Pancreas (tissue), 10 donors: ENCODE results near the gene NWD2. TPM values are rescaled to one million over a fixed set of nuclear protein-coding genes. Genes with fewer than 3 reads are reported as not detected.
A peak's percentile ranks its signal among the peaks of the same experiment; 100 is the strongest.

ENCODE experiments used
- ATAC-seq, 4 donors: fragments of 200-7000 bp; cut with Tn5 transposase; one replicate each; pipeline versions ENCODE4 v1.8.0 to v1.9.1; 2020; ENCODE audit warnings: mild to moderate bottlenecking in 4 of 4, moderate library complexity in 4 of 4
- DNase-seq, 6 donors: peaks; one replicate each; pipeline ENCODE4 v3.0.0-alpha.2; 2020
- FAIRE-seq: peaks from 2 replicates; lab custom pipeline; 2012; peaks lifted over from hg19 to GRCh38; lab: Jason Lieb, UNC
- H3K27ac ChIP-seq, 4 donors: fragments of 200-600 bp; sonication (generic); 1 replicate in 3 of 4; 2 replicates in 1 of 4; pipeline versions ENCODE4 v1.5.0 to v1.8.0; 2020
- H3K27me3 ChIP-seq, 4 donors: fragments of 200-600 bp; one replicate each; pipeline ENCODE4 v1.8.0; 2021
- H3K36me3 ChIP-seq, 3 donors: fragments of 200-600 bp; sonication (generic) in 1 of 3; one replicate each; pipeline versions ENCODE4 v1.5.0 to v1.8.0; 2020 to 2021
- H3K4me1 ChIP-seq, 3 donors: fragments of 200-600 bp; one replicate each; pipeline ENCODE4 v1.8.0; 2021
- H3K4me3 ChIP-seq, 4 donors: fragments of 200-600 bp; sonication (generic) in 2 of 4; one replicate each; pipeline versions ENCODE4 v1.5.0 to v1.8.0; 2020 to 2021
- H3K9me3 ChIP-seq, 4 donors: fragments of 200-600 bp; one replicate each; pipeline ENCODE4 v1.8.0; 2021
- WGBS, 2 donors: extraction: QIAGEN DNeasy Blood & Tissue Kit; methylation state at CpG; one replicate each; pipeline ENCODE4 v1.1.7; 2013; 5-methylcytosine and 5-hydroxymethylcytosine counted together
- intact Hi-C, 3 donors: fragments of 100-400 bp; cut with DNase I; formaldehyde crosslinking; loops; one replicate each; pipeline versions ENCODE4 v1.11.1 to v1.14.2; 2022
- polyA plus RNA-seq, 2 donors: library from polyadenylated mRNA; stranded (reverse); fragments of 200-250 nt; gene quantifications; one replicate each; pipeline ENCODE4 v1.2.3, GENCODE V29; 2013
- total RNA-seq, 6 donors: library from RNA; stranded (reverse); fragmentation: NEBNext Ultra II Directional in 4 of 6; extraction: Animal tissue kit (Norgen Biotek cat#: 25700) in 4 of 6; gene quantifications; one replicate each; pipeline versions ENCODE4 v1.2.1 to v1.2.4, GENCODE V29; 2021 to 2023
- TF ChIP-seq, protein P1 (sequence below), 4 donors: fragments of 200-600 bp; sonication (generic) in 3 of 4; IDR thresholded peaks; one replicate each; pipeline versions ENCODE4 v1.5.0 to v1.8.0; 2021; ENCODE audit warnings: antibody characterized with exemption in 4 of 4
- donor health status: healthy with polysubstance abuse.
- donor health status: DM: no; HTN: no; CAD: no; lungs with moderate emphysema.
- donor health status: DM: no; HTN: no; CAD: no.
- donor health status: control.
- donor health status: control.
- donor health status: Bipolar disorder and iron deficiency.
- donor health status: DM: yes; HTN: yes; CAD: no.
- donor health status: DM: no; HTN: no; CAD: no.
- donor health status: DM: no; HTN: no; CAD: no.
- donor health status: DM: yes; HTN: yes; CAD: no.

The NWD2 gene
- total and polyA plus RNA-seq, 8 donors: under 0.01 to 0.22 (median 0.09) TPM; not detected in 1

- FAIRE-seq (no peak), ATAC-seq (peak in 3 of 4 donors; percentile 13 to 20 (median 14)), DNase-seq (peak in 3 of 6 donors; percentile 31 to 58 (median 39))
- WGBS, 2 donors: 38 to 47% methylated on average over 1 of the region's 1 CpG
- Histone ChIP-seq H3K27me3 (no peaks in the 10 kb centered on the region), H3K9me3 (no peaks in the 10 kb centered on the region), H3K4me3 (no peak overlapping the region), H3K27ac (peak overlapping the region in 2 of 4 donors; percentile 31 to 39), H3K4me1 (peaks cover 7 to 11% (median 7%) of the 10 kb centered on the region in 3 donors), H3K36me3 (no peaks in the 10 kb centered on the region)
- TF ChIP-seq, protein P1, sequence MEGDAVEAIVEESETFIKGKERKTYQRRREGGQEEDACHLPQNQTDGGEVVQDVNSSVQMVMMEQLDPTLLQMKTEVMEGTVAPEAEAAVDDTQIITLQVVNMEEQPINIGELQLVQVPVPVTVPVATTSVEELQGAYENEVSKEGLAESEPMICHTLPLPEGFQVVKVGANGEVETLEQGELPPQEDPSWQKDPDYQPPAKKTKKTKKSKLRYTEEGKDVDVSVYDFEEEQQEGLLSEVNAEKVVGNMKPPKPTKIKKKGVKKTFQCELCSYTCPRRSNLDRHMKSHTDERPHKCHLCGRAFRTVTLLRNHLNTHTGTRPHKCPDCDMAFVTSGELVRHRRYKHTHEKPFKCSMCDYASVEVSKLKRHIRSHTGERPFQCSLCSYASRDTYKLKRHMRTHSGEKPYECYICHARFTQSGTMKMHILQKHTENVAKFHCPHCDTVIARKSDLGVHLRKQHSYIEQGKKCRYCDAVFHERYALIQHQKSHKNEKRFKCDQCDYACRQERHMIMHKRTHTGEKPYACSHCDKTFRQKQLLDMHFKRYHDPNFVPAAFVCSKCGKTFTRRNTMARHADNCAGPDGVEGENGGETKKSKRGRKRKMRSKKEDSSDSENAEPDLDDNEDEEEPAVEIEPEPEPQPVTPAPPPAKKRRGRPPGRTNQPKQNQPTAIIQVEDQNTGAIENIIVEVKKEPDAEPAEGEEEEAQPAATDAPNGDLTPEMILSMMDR (IDR thresholded peaks at IDR 0.05): no peak
- intact Hi-C loops: loop anchor here in 2 of 3 donors (10.0 kb wide), 3 partner anchors 64 to 344 kb away; no protein-coding TSS in a partner anchor
Observed at GRCh38 chr4:37450911-37451310, 206.4 kb downstream of the NWD2 start.

DNA sequence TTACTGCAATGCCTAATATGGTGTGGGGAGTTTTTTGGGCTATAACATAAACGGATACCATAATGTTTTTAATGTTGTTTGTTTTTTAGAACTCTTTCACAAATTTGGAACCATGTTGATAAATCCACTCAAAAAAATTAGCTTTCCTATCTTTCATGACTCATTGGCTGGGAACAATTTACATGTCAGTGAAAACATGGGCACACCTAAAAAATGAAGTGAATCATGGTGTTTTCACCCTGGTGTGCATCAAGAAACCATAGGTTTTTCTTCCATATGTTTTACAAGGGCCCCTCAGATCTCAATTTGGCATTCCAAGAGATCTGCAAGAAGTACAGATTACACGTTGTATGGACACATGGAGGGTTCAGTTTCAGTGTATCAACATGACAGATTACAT is 207.1 kb downstream of the NWD2 start:
- no peaks in the 10 kb centered on the region for H3K9me3 ChIP-seq
- WGBS, 2 donors: 68 to 69% methylated on average over 2 of the region's 2 CpGs
- H3K27ac ChIP-seq: peak overlapping the region in 1 of 4 donors; percentile 39
- FAIRE-seq (no peak), DNase-seq (no peak), ATAC-seq (no peak)
- no peaks in the 10 kb centered on the region for H3K27me3 ChIP-seq
- TF ChIP-seq, protein P1 (IDR thresholded peaks at IDR 0.05): no peak
- peaks cover 7 to 14% (median 7%) of the 10 kb centered on the region in 3 donors for H3K4me1 ChIP-seq
- H3K4me3 ChIP-seq: no peak overlapping the region
- H3K36me3 ChIP-seq: no peaks in the 10 kb centered on the region
- intact Hi-C loops: loop anchor here in 2 of 3 donors (10.0 kb wide), 3 partner anchors 63 to 343 kb away; no protein-coding TSS in a partner anchor

- H3K27me3 ChIP-seq: no peaks in the 10 kb centered on the region
- intact Hi-C loops: loop anchor here in 2 of 3 donors (10.0 kb wide), 3 partner anchors 62 to 342 kb away; no protein-coding TSS in a partner anchor
- ATAC-seq: peak; percentile 72 to 86 (median 80)
Observed at GRCh38 chr4:37452952-37453280, 208.4 kb downstream of the NWD2 start.

GRCh38 chr4:37453281-37453998 is 208.9 kb downstream of the NWD2 start:
- no peaks in the 10 kb centered on the region for H3K27me3 ChIP-seq
- intact Hi-C loops: loop anchor here in 2 of 3 donors (10.0 kb wide), 3 partner anchors 61 to 341 kb away; no protein-coding TSS in a partner anchor
- H3K27ac ChIP-seq: peak overlapping the region; percentile 56 to 90 (median 76)
- DNase-seq: peak; percentile 77 to 90 (median 81)
- no peaks in the 10 kb centered on the region for H3K9me3 ChIP-seq
- ATAC-seq: peak; percentile 87 to 95 (median 94)
- TF ChIP-seq, protein P1 (IDR thresholded peaks at IDR 0.05): no peak
- H3K4me1 ChIP-seq: peaks cover 7 to 27% (median 15%) of the 10 kb centered on the region in 3 donors
- H3K36me3 ChIP-seq: no peaks in the 10 kb centered on the region
- H3K4me3 ChIP-seq: peak overlapping the region; percentile 34 to 64 (median 51)
- FAIRE-seq: no peak
- WGBS, 2 donors: 1% methylated on average over 56 of the region's 56 CpGs

More at GRCh38 chr4:37452952-37453280, 208.4 kb downstream of the NWD2 start:
- 0% methylated on average over 3 of the region's 3 CpGs for WGBS, 2 donors
- Histone ChIP-seq H3K27ac (peak overlapping the region; percentile 56 to 90 (median 76)), H3K4me3 (peak overlapping the region in 2 of 4 donors; percentile 57 to 64), H3K9me3 (no peaks in the 10 kb centered on the region), H3K36me3 (no peaks in the 10 kb centered on the region), H3K4me1 (peaks cover 7 to 27% (median 15%) of the 10 kb centered on the region in 3 donors)
- TF ChIP-seq, protein P1 (IDR thresholded peaks at IDR 0.05): peak; percentile 34 to 47 (median 45)
- FAIRE-seq (no peak), DNase-seq (peak in 4 of 6 donors; percentile 27 to 76 (median 72))
